ENCODE results near the gene PTPRZ1.

Gene PTPRZ1

DNA sequence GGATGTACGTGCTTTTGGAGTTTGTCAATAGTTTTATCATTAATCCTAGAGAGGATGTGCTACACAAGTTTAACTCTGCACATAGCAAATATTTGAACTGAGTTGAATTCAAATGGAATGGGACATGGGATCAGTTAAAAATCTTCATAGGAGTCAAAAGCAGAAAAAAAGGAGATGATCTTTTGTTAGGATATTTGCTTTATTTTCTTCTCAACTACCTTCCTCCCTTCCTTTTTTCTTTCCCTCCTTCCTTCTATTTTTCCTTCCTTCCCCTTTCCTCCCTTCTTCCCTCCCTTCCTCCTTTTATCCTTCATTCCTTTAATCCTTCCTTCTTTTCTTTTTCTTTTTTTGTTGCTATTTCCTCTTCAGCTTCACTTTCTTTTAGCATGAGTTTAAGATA is 6.6 kb downstream of the PTPRZ1 start:
- Histone ChIP-seq H3K27me3 (replicated peaks) (peaks cover 11% of the 10 kb centered on the region), H3K27ac (no peak overlapping the region), H3K36me3 (replicated peaks) (no peaks in the 10 kb centered on the region), H3K4me3 (ENCODE audit: low read depth, low read length) (no peak overlapping the region)
- no peak for TF ChIP-seq CTCF (IDR thresholded peaks at IDR 0.05; ENCODE audit: low read depth, low read length, missing control alignments)
- in situ Hi-C loops (cut with HindIII; ENCODE audit: low pct_ligation_motif_present, low sequenced_read_pairs) = no loop called here
- no peak for DNase-seq

DNA sequence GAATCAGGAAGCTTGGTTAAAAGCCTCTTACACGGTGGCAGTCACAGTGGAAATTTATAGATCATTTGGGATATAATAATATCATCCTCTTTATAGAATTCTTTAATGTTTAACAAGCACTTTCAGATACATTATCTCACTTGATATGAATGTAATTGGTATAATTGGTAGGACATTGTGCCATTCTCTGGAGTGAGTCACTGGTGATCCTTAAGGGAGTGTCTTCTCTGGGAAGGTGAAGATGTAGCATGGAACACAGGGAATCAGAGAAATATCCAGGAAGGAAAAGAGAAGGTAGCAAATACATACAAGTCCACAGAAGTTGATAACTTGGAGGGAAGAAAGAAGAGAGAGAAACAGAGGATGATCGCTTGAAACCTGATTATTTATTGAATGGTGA is 9.8 kb downstream of the PTPRZ1 start:
- H3K4me3 ChIP-seq (ENCODE audit: low read depth, low read length) = no peak overlapping the region
- peaks cover 2% of the 10 kb centered on the region for H3K27me3 ChIP-seq (replicated peaks)
- DNase-seq = no peak
- in situ Hi-C loops (cut with HindIII; ENCODE audit: low pct_ligation_motif_present, low sequenced_read_pairs) = no loop called here
- H3K27ac ChIP-seq = no peak overlapping the region
- TF ChIP-seq CTCF (IDR thresholded peaks at IDR 0.05; ENCODE audit: low read depth, low read length, missing control alignments) = no peak
- no peaks in the 10 kb centered on the region for H3K36me3 ChIP-seq (replicated peaks)

DNA sequence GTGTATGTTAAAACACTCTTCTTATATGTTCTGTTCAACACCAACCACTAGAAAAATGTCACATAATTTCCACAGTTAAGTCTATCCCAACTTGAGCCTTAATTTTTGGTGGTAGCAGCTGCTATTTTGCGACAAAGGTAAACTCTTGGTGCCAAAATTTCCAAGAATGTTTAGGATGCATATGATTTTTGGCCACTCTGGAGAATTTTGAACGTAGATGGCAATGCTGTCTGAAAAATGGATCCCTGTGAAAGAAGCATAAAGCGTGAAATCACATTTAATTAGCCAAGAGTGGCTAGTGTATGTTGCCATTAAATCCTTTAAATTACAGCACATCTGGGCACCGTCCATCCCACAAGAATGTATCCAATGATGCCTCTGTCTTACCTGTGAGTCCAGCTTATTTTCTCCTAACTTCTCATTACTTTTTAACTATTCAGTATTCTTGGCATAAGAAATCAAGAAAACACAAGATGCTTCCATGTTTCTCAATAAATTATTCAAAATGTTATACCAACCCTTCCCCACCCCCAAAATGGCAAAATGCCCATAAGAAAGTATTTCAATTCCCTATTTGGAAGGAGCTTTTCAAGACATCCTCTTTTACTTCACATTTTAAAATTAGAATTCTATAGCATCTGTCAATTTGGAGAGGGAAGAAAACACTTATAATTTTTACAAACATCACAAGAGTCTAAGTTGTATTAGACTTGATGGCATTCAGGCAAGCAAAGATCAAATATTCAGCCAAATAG is 12.4 kb downstream of the PTPRZ1 start:
- no peak overlapping the region for H3K27ac ChIP-seq
- no peak overlapping the region for H3K4me3 ChIP-seq (ENCODE audit: low read depth, low read length)
- in situ Hi-C loops (cut with HindIII; ENCODE audit: low pct_ligation_motif_present, low sequenced_read_pairs) = no loop called here
- H3K36me3 ChIP-seq (replicated peaks) = no peaks in the 10 kb centered on the region
- no peak for TF ChIP-seq CTCF (IDR thresholded peaks at IDR 0.05; ENCODE audit: low read depth, low read length, missing control alignments)
- no peaks in the 10 kb centered on the region for H3K27me3 ChIP-seq (replicated peaks)
- no peak for DNase-seq

GRCh38 chr7:121887634-121888033 is 14.7 kb downstream of the PTPRZ1 start:
- no peak for DNase-seq
- Histone ChIP-seq H3K36me3 (replicated peaks) (no peaks in the 10 kb centered on the region), H3K27ac (no peak overlapping the region), H3K4me3 (ENCODE audit: low read depth, low read length) (no peak overlapping the region), H3K27me3 (replicated peaks) (no peaks in the 10 kb centered on the region)
- in situ Hi-C loops (cut with HindIII; ENCODE audit: low pct_ligation_motif_present, low sequenced_read_pairs) = no loop called here
- TF ChIP-seq CTCF (IDR thresholded peaks at IDR 0.05; ENCODE audit: low read depth, low read length, missing control alignments) = no peak

DNA sequence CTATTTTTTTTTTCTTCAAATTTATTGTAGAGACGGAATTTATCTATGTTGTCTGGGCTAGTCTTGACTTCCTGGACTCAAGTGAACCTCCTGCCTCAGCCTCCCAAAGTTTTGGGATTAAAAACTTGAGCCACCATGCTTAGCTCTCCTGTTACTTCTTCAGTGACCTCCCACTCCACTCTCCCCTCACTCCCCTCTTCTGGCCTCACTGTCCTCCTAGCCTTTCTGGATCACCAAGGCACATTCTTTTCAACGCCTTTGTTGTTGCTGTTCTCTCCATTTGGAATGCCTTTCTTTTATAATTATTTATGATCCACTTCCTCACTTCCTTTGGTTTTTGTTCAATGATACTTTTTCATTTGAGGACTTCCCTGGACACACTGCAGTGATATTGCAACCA is 17.9 kb downstream of the PTPRZ1 start:
- H3K4me3 ChIP-seq (ENCODE audit: low read depth, low read length) = no peak overlapping the region
- no peaks in the 10 kb centered on the region for H3K27me3 ChIP-seq (replicated peaks)
- in situ Hi-C loops (cut with HindIII; ENCODE audit: low pct_ligation_motif_present, low sequenced_read_pairs) = no loop called here
- no peak for DNase-seq
- H3K27ac ChIP-seq = no peak overlapping the region
- H3K36me3 ChIP-seq (replicated peaks) = no peaks in the 10 kb centered on the region
- no peak for TF ChIP-seq CTCF (IDR thresholded peaks at IDR 0.05; ENCODE audit: low read depth, low read length, missing control alignments)

GRCh38 chr7:121891731-121892130 is 18.8 kb downstream of the PTPRZ1 start:
- no peak overlapping the region for H3K27ac ChIP-seq
- TF ChIP-seq CTCF (IDR thresholded peaks at IDR 0.05; ENCODE audit: low read depth, low read length, missing control alignments) = no peak
- in situ Hi-C loops (cut with HindIII; ENCODE audit: low pct_ligation_motif_present, low sequenced_read_pairs) = no loop called here
- H3K4me3 ChIP-seq (ENCODE audit: low read depth, low read length) = no peak overlapping the region
- DNase-seq = no peak
- H3K36me3 ChIP-seq (replicated peaks) = no peaks in the 10 kb centered on the region
- no peaks in the 10 kb centered on the region for H3K27me3 ChIP-seq (replicated peaks)
